H9 (cell line): ENCODE data around the gene C1QL4. TPM values are rescaled to one million over a fixed set of nuclear protein-coding genes. Genes with fewer than 3 reads are reported as not detected.

Source experiments
- DNase-seq: peaks from one replicate; pipeline ENCODE4 v3.0.0-alpha.2; 2017
- H2AFZ ChIP-seq: one replicate; pipeline ENCODE4 v1.6.1; 2013; ENCODE audit warnings: mild to moderate bottlenecking, low read length, control low read depth, moderate library complexity
- H2AK5ac ChIP-seq: 2 replicates; pipeline ENCODE4 v1.6.1; 2013; ENCODE audit warnings: low read length, control low read depth, mixed read lengths; ENCODE audit not compliant: insufficient read length
- H2BK120ac ChIP-seq: one replicate; pipeline ENCODE4 v1.6.1; 2013; ENCODE audit warnings: low read depth, mild to moderate bottlenecking, low read length, control low read depth, inconsistent platforms; ENCODE audit not compliant: poor library complexity, severe bottlenecking
- H2BK12ac ChIP-seq: 2 replicates; pipeline ENCODE4 v1.6.1; 2013; ENCODE audit warnings: low read length, control low read depth, mixed read lengths, low read depth; ENCODE audit not compliant: insufficient read length
- H2BK15ac ChIP-seq: 2 replicates; pipeline ENCODE4 v1.6.1; 2013; ENCODE audit warnings: low read depth, low read length, control low read depth
- H2BK20ac ChIP-seq: one replicate; pipeline ENCODE4 v1.6.1; 2013; ENCODE audit warnings: low read depth, mild to moderate bottlenecking, low read length, control low read depth, inconsistent platforms; ENCODE audit not compliant: poor library complexity, severe bottlenecking
- H2BK5ac ChIP-seq: 2 replicates; pipeline ENCODE4 v1.6.1; 2013; ENCODE audit warnings: low read length, control low read depth, mixed read lengths; ENCODE audit not compliant: insufficient read length
- H3K14ac ChIP-seq: 2 replicates; pipeline ENCODE4 v1.6.1; 2013; ENCODE audit warnings: low read length, control low read depth; ENCODE audit not compliant: insufficient read depth
- H3K18ac ChIP-seq: 2 replicates; pipeline ENCODE4 v1.6.1; 2013; ENCODE audit warnings: low read depth, mild to moderate bottlenecking, mixed read lengths, low read length, control low read depth; ENCODE audit not compliant: insufficient read length
- H3K23ac ChIP-seq: 2 replicates; pipeline ENCODE4 v1.6.1; 2013; ENCODE audit warnings: low read length, control low read depth, mixed read lengths, low read depth; ENCODE audit not compliant: insufficient read length
- H3K23me2 ChIP-seq: 2 replicates; pipeline ENCODE4 v1.6.1; 2013; ENCODE audit warnings: low read depth, mild to moderate bottlenecking, mixed read lengths, low read length, control low read depth; ENCODE audit not compliant: insufficient read length, poor library complexity, severe bottlenecking
- H3K27ac ChIP-seq: 2 replicates; pipeline ENCODE4 v1.5.1; 2013; ENCODE audit warnings: low read length, control low read depth, mixed read lengths, low read depth; ENCODE audit not compliant: insufficient read length
- H3K27me3 ChIP-seq: 2 replicates; pipeline ENCODE4 v1.6.1; 2013; ENCODE audit warnings: low read length, control low read depth, inconsistent platforms; ENCODE audit not compliant: insufficient read depth
- H3K4ac ChIP-seq: 2 replicates; pipeline ENCODE4 v1.6.1; 2013; ENCODE audit warnings: low read depth, mild to moderate bottlenecking, control low read depth, inconsistent platforms, low read length, moderate library complexity
- H3K4me1 ChIP-seq: 2 replicates; pipeline ENCODE4 v1.6.1; 2013; ENCODE audit warnings: low read length, control low read depth, inconsistent platforms; ENCODE audit not compliant: insufficient read depth
- H3K4me2 ChIP-seq: 2 replicates; pipeline ENCODE4 v1.6.1; 2013; ENCODE audit warnings: low read length, control low read depth, mixed read lengths; ENCODE audit not compliant: insufficient read length, insufficient read depth
- H3K56ac ChIP-seq: 2 replicates; pipeline ENCODE4 v1.6.1; 2013; ENCODE audit warnings: low read depth, mild to moderate bottlenecking, mixed read lengths, low read length, control low read depth; ENCODE audit not compliant: insufficient read length
- H3K79me1 ChIP-seq: 2 replicates; pipeline ENCODE4 v1.6.1; 2013; ENCODE audit warnings: low read depth, mild to moderate bottlenecking, moderate library complexity, low read length, control low read depth, inconsistent platforms; ENCODE audit not compliant: insufficient read depth, poor library complexity, severe bottlenecking
- H3K79me2 ChIP-seq: 2 replicates; pipeline ENCODE4 v1.6.1; 2013; ENCODE audit warnings: low read length, control low read depth, inconsistent platforms; ENCODE audit not compliant: insufficient read depth
- H3K9ac ChIP-seq: 2 replicates; pipeline ENCODE4 v1.6.1; 2013; ENCODE audit warnings: low read length, control low read depth, mixed read lengths; ENCODE audit not compliant: insufficient read length; ENCODE audit errors: extremely low read depth
- H3K9me3 ChIP-seq: one replicate; pipeline ENCODE4 v1.6.1; 2013; ENCODE audit warnings: low read depth, low read length, inconsistent platforms; ENCODE audit not compliant: control insufficient read depth
- H3T11ph ChIP-seq: one replicate; pipeline ENCODE4 v1.6.1; 2013; ENCODE audit warnings: mild to moderate bottlenecking, low read length, control low read depth, inconsistent platforms
- H4K20me1 ChIP-seq: one replicate; pipeline ENCODE4 v1.6.1; 2013; ENCODE audit not compliant: control insufficient read depth, insufficient read length, insufficient read depth
- H4K5ac ChIP-seq: 2 replicates; pipeline ENCODE4 v1.6.1; 2013; ENCODE audit warnings: low read depth, mild to moderate bottlenecking, mixed read lengths, low read length, control low read depth; ENCODE audit not compliant: insufficient read length
- H4K8ac ChIP-seq: replicated peaks from 2 replicates; pipeline ENCODE4 v1.6.1; 2013; ENCODE audit warnings: low read length, control low read depth, mixed read lengths, low read depth; ENCODE audit not compliant: insufficient read length
- H4K91ac ChIP-seq: 2 replicates; pipeline ENCODE4 v1.6.1; 2013; ENCODE audit warnings: low read depth, mild to moderate bottlenecking, moderate library complexity, mixed read lengths, low read length, control low read depth; ENCODE audit not compliant: insufficient read length
- H3K27ac Mint-ChIP-seq, 3 experiments: 2 replicates in 2 of 3; 3 replicates in 1 of 3; pipeline ENCODE4 v1.8.0; 2020 to 2021; ENCODE audit warnings: mixed read lengths in 3 of 3, mild to moderate bottlenecking in 1 of 3, moderate library complexity in 1 of 3
- H3K27me3 Mint-ChIP-seq: 2 replicates; pipeline ENCODE4 v1.8.0; 2021; ENCODE audit warnings: low read depth, mild to moderate bottlenecking, moderate library complexity, mixed read lengths
- H3K36me3 Mint-ChIP-seq, 3 experiments: 2 replicates in 2 of 3; 3 replicates in 1 of 3; pipeline ENCODE4 v1.8.0; 2020 to 2021; ENCODE audit warnings: low read depth in 3 of 3, mixed read lengths in 3 of 3; ENCODE audit not compliant: insufficient read depth in 1 of 3
- H3K4me1 Mint-ChIP-seq, 2 experiments: 2 replicates each; pipeline ENCODE4 v1.8.0; 2020; ENCODE audit warnings: mixed read lengths in 2 of 2
- H3K4me3 Mint-ChIP-seq, 2 experiments: 2 replicates in 1 of 2; 3 replicates in 1 of 2; pipeline ENCODE4 v1.8.0; 2020 to 2021; ENCODE audit warnings: mild to moderate bottlenecking in 2 of 2, mixed read lengths in 2 of 2, moderate library complexity in 1 of 2
- H3K9me3 Mint-ChIP-seq, 2 experiments: 2 replicates in 1 of 2; 3 replicates in 1 of 2; pipeline ENCODE4 v1.8.0; 2020; ENCODE audit warnings: mild to moderate bottlenecking in 2 of 2, mixed read lengths in 2 of 2, moderate library complexity in 1 of 2
- CTCF ChIP-seq: fragments of 200-600 bp; sonication (generic); conservative IDR thresholded peaks from 3 replicates; pipeline ENCODE4 v1.8.0; 2021; ENCODE audit warnings: antibody characterized with exemption, mild to moderate bottlenecking
- WGBS: extraction: QIAGEN DNeasy Blood & Tissue Kit; methylation state at CpG from one replicate; pipeline ENCODE4 v1.1.7; 2013; ENCODE audit warnings: missing lambda C conversion rate, low lambda C conversion rate, mixed read lengths; ENCODE audit not compliant: insufficient read length; ENCODE audit errors: extremely low coverage; 5-methylcytosine and 5-hydroxymethylcytosine counted together
- total RNA-seq: library from RNA; stranded (reverse); gene quantifications from 2 replicates; pipeline ENCODE4 v1.2.1, GENCODE V29; 2021

C1QL4 gene
- total RNA-seq, 1 experiment from 2014 or later, result 1.9 TPM

GRCh38 chr12:49369411-49370145 lies 32.6 kb upstream of the C1QL4 start:
- no peak overlapping the region for H3K27ac ChIP-seq
- H3K79me1 ChIP-seq, result peaks cover 2% of the 10 kb centered on the region
- peak; percentile 49 for DNase-seq
- H3K4ac ChIP-seq, result no peak overlapping the region
- no peak overlapping the region for H3K56ac ChIP-seq
- no peak overlapping the region for H2AK5ac ChIP-seq
- peak overlapping the region in 1 of 2 experiments; percentile 65; a peak in 3 of 5 replicates for H3K4me3 Mint-ChIP-seq
- no peak overlapping the region for H2BK20ac ChIP-seq
- H3K27me3 Mint-ChIP-seq, result peaks cover 12% of the 10 kb centered on the region
- H3K27me3 ChIP-seq, result 0 out of 2 replicates have a peak, but pooled peaks cover 2% of the 10 kb centered on the region
- H3K23me2 ChIP-seq, result peaks cover 4% of the 10 kb centered on the region
- peaks cover 18 to 28% of the 10 kb centered on the region in 2 experiments for H3K4me1 Mint-ChIP-seq
- no peaks in the 10 kb centered on the region; the same call in 1 of the 2 replicates for H3K4me1 ChIP-seq
- no peak overlapping the region for H4K8ac ChIP-seq
- no peak overlapping the region for H3K23ac ChIP-seq
- no peak overlapping the region for H2BK120ac ChIP-seq
- no peak overlapping the region for H2BK15ac ChIP-seq
- no peak overlapping the region for H3K4me2 ChIP-seq
- H3K18ac ChIP-seq, result no peak overlapping the region
- peak; percentile 56 for TF ChIP-seq CTCF
- H2BK12ac ChIP-seq, result no peak overlapping the region
- no peaks in the 10 kb centered on the region for H3K9me3 ChIP-seq
- no peaks in the 10 kb centered on the region for H3K9me3 Mint-ChIP-seq
- peaks cover 0 to 6% (median 5%) of the 10 kb centered on the region in 3 experiments; a peak in 3 of 7 replicates for H3K36me3 Mint-ChIP-seq
- H4K5ac ChIP-seq, result no peak overlapping the region
- WGBS, result no CpG with 5 or more reads among the region's 6 CpGs
- no peak overlapping the region for H4K91ac ChIP-seq
- no peak overlapping the region for H3K9ac ChIP-seq
- no peak overlapping the region for H3T11ph ChIP-seq
- H2BK5ac ChIP-seq, result no peak overlapping the region
- no peak overlapping the region for H3K14ac ChIP-seq
- peak overlapping the region in 1 of 3 experiments; percentile 28; a peak in 1 of 7 replicates for H3K27ac Mint-ChIP-seq
- H4K20me1 ChIP-seq, result no peaks in the 10 kb centered on the region
- H2AFZ ChIP-seq, result no peak overlapping the region
- peaks cover 7% of the 10 kb centered on the region; the same call in 1 of the 2 replicates for H3K79me2 ChIP-seq
